Activated CD4-positive, CD25-positive, alpha-beta regulatory T cell treated with anti-CD3 and anti-CD28 coated beads, Interleukin-2, amount 50 U/mL, for 24 hours (primary cell): ENCODE data around the gene RAX2.
A peak's percentile ranks its signal among the peaks of the same experiment; 100 is the strongest.

Source experiments
- ATAC-seq, 2 donors: fragments of 150-1000 bp; cut with Tn5 transposase; one replicate each; pipeline ENCODE4 v1.10.0; 2021; ENCODE audit warnings: mild to moderate bottlenecking in 1 of 2, moderate library complexity in 1 of 2

Gene RAX2

DNA sequence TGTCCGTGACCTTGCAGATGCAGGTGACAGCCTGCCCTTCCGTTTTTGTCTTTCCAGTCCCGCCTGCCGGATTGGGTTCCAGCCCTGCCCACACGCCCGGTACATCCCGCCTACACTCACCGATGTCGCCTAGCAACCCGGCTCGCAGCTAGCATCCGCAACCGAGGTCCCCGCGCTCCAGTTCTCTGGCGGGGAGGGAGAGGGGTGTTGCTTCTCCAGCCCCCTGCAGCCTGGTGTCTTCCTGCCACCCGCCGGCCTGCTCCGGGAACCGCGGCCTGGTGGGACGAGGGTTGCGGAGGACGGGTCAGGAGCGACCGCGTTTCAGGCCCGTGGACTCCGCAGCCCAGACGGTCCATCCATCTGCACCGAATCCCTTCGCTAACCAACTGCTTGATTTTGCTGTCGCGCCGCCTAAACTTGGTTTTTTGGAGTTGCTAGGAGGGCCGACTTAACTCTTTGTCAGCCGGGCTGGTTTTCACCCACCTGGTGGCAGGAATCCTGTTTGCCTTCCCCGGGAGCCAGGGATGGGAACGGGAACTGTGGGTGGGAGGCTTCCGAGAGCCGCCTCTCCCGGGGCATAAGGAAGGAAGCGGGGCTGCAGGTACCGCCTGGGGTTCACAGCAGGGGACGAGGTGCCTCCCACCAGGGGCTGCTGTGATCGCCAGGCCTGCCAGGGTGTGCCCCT lies 29.5 kb upstream of the RAX2 start:
- peak; percentile 58 to 66 for ATAC-seq

DNA sequence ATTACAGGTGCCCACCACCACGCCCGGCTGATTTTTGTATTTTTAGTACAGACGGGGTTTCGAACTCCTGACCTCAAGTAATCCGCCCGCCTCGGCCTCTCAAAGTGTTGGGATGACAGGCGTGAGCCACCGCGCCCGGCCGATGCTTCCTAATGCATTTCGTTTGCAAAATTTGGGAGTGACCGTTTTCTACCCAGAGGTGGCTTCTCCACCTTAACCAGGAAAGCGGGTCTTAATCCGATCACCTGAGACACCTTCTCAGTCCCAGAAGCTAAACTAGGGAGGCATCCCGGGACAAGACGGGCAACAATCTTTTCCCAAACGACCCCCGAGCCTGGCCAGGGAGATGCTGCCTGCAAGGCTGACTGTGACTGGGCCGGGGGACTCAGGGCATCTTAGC lies 29.0 kb upstream of the RAX2 start:
- ATAC-seq: no peak

DNA sequence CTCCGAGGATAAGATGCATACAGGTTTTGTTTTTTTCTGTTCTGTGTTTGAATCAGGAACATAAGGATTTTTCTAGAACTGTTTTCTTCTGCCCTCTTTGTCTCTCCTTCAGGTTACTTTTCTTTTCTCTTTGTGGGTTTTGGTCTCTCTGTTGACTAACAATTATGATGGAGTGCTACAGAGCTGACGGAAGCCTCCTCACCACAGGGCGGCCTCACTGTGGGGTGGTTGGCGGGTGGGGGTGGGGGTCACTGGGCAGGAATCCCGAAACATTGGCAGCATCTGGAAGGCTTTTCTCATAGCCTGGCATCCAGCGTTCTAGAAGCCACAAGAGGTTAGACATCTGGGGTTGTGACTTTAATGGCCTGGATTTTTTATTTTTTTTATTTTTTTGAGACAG lies 26.1 kb upstream of the RAX2 start:
- peak in 1 of 2 donors; percentile 53 for ATAC-seq

GRCh38 chr19:3796358-3796757 lies 24.3 kb upstream of the RAX2 start:
- ATAC-seq: no peak

GRCh38 chr19:3793799-3794198 lies 21.8 kb upstream of the RAX2 start:
- no peak for ATAC-seq

DNA sequence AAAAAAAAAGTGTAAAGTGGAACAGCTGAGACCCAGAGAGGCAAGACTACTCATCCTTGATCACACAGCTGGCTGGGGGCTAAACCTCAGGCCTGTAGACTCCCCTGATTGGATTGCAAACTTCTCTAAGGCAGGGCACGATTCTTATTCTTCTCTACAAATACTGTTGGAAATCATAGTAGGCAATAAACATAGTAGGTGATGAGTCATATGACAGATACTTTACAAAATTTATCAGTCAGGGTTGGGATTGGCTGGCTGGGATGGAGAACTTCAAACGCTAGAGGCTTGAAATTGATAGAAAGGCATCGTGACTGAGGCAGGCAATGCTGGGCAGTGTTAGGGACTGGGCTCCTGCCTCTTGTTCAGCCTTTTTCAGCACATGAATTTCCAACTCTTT lies 20.1 kb upstream of the RAX2 start:
- ATAC-seq: no peak

DNA sequence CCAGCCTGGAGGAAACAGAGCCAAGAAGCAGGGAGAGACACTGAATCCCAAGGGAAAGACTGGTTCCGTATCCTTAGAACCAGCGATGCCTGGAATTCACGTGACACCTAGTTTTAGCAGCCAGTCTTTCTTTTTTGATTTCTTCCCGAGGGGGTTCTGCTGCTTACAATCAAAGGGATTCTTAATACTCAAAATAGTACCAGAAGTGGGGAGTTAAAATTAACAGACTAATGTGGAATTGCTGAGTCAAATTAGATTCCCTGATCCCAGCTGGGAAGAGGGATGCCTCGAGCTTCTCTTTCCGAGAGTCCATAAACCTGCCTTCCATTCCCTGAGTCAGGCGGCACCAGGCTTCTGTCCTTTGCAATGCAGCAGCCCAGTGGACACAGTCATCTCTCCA lies 18.9 kb upstream of the RAX2 start:
- no peak for ATAC-seq

GRCh38 chr19:3790209-3790734 lies 18.2 kb upstream of the RAX2 start:
- ATAC-seq: no peak

- ATAC-seq: no peak
These were observed 17.2 kb upstream of the RAX2 start for GRCh38 chr19:3788996-3789778.

GRCh38 chr19:3785938-3786824 lies 14.2 kb upstream of the RAX2 start, which contains the start of gene MATK:
TSS of gene MATK (minus strand) at chr19:3786381. CDS start at chr19:3785135, 1,246 bp downstream.
- peak; percentile 42 to 51 for ATAC-seq

- ATAC-seq: peak; percentile 8 to 23
These were observed 13.5 kb upstream of the RAX2 start for GRCh38 chr19:3785451-3785937.

GRCh38 chr19:3784607-3785450 lies 12.8 kb upstream of the RAX2 start:
- no peak for ATAC-seq

DNA sequence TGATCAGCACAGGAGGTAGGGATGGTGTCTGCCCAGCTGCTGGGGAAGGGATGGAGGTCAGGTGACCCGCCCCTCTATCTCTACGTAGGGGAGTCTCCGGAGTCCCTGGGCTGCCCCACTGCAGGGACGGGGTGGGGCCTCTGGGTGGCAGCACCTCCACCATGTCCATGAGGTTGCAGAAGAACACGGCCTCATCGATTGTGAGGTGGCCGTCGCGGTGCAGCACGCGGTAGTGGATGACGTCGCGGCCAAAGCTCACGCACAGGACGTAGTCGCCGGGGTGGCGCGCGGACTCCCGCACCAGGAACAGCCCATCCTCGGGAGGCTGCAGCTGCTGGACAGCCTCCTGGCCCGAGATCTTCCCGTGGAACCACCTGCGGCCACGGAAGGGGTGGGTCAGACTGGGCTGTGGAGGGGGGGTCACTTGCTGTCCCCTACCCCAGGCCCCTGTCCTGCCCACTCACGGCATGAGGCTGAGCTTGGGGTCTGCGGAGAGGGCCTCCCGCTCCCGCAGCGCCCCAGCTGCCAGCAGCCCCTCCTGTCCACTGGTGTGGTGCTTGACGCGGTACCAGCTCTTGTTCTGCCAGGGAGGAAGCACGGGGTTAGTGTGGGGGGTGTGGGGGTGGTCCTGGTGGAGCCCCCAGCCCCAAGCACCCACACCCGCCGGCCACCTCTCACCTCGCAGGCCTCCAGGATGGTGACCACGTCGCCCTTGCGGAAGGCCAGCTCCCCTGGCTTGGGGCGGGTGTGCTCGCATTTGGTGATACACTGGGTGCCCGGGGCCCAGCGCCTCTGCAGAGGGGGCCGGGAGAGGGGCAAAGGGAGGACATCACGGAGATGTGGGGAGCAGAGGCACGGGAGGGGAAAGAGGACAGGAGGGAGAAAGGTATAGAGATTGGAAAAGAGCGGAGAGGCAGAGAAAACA lies 11.9 kb upstream of the RAX2 start:
- ATAC-seq: peak in 1 of 2 donors; percentile 36

DNA sequence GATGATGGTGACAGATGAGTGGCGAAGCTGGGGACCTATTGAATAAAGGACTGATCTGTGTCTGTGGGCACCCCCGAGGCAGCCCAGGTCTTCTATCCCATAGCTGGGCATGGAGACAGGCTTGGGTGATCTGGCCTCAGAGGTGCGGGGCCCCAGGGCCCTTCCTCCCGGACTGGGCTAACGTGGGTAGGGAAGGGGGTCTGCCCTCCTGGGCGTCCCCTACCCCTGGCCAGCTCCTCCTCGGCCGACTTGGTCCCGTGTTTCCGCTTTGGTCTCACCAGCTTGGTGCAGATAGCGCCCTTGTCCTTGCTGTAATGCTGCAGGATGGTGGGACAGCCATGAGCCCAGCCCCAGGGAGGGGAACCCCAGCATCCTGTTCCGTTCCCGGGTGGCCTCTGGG lies 10.9 kb upstream of the RAX2 start:
- ATAC-seq: no peak

DNA sequence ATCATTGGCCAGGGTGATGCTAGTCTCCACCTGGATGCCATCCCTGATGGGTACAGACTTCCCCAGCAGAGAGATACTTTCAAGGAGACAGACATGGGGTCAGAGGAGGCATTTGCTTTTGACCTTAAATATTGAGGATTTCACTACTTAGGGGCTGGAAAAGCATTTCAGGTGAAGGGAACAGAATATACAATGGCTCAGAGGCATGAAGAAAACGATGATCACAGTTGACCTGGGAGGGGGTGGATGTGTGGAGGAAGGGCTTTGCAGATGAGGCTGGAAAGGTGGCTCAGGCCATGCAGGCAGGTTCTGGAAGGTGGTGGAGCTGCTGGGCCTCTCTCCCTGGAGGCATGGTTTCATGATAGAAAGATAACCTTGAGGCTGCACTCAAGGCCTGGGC lies 10.3 kb upstream of the RAX2 start:
- no peak for ATAC-seq

- ATAC-seq: no peak
These were observed 9.6 kb upstream of the RAX2 start for GRCh38 chr19:3781603-3782002.

DNA sequence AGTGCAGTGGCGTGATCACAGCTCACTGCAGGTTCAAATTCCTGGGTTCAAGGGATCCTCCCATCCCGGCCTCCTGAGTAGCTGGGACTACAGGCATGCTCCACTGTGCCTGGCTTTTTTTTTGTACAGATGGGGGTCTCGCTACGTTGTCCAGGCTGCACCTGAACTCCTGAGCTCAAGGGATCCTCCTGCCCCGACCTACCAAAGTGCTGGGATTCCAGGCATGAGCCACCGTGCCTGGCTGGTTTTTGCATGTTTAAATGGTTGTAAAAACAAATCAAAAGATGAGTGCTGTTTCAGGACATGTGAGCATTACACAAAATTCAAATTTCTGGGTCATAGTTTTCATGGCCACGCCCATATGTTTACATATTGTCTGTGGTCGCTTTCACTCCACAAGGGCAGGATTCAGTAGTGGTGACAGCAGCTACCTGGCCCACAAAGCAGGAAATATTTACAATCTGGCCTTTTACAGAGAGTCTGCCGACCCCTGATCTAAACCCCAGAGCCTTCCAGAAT lies 8.8 kb upstream of the RAX2 start:
- ATAC-seq: no peak

- ATAC-seq: no peak
These were observed 7.1 kb upstream of the RAX2 start for GRCh38 chr19:3778899-3779723.

DNA sequence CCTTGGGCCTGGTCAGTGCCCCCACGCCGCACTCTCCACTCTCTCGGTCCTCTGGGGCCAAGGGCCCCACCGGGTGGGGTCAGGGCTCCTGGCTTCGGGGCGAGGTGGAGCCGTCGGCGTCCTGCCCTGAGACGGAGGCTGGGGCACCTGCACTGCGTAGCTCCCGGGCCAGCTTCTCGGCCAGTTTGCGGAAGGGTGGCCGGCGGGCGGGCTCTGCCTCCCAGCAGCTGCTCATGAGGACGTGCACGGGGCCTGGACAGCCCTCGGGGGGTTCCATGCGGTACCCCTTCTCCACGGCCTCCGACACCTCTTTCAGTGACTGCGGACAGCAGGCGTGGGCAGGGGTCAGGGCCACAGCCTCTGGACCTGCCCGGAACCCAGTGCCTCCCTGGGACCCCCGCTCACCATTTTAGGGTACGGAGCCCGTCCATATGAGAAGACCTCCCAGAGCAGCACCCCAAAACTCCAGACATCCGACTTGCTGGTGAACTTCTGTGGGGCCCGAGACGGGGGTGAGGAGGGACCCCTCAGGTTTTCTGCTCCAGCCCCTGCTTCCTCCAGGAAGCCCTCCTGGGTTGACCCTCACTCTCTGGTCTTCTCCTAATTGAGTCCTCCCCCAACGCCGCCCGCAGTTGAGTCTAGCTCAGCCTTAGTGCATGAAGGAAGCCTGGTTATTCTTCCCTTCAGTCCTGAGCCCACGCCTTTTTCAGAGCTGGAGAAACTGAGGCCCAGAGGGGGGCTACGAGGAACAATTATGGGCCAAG lies 6.3 kb upstream of the RAX2 start:
- ATAC-seq: no peak
